ENCODE data around the gene WNK2.

DNA sequence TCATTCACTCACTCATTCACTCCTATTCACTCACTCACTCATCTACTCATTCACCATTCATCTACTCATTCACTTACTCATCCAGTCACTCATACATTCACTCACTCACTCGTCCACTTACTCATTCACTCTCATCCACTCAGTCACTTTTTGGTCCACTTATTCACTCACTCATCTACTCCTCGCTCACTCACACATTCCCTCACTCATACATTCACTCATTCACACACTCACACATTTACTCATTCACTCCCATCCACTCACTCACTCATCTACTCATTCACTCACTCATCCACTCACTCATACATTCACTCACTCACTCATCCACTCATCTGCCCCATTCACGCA, 27.7 kb downstream of the WNK2 start:
- TF ChIP-seq, protein P1, sequence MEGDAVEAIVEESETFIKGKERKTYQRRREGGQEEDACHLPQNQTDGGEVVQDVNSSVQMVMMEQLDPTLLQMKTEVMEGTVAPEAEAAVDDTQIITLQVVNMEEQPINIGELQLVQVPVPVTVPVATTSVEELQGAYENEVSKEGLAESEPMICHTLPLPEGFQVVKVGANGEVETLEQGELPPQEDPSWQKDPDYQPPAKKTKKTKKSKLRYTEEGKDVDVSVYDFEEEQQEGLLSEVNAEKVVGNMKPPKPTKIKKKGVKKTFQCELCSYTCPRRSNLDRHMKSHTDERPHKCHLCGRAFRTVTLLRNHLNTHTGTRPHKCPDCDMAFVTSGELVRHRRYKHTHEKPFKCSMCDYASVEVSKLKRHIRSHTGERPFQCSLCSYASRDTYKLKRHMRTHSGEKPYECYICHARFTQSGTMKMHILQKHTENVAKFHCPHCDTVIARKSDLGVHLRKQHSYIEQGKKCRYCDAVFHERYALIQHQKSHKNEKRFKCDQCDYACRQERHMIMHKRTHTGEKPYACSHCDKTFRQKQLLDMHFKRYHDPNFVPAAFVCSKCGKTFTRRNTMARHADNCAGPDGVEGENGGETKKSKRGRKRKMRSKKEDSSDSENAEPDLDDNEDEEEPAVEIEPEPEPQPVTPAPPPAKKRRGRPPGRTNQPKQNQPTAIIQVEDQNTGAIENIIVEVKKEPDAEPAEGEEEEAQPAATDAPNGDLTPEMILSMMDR (conservative IDR thresholded peaks at IDR 0.05 in 1 of 2, IDR thresholded peaks at IDR 0.05 in 1 of 2; ENCODE audit: extremely low read depth in 1 of 2, insufficient read depth in 1 of 2, low read depth in 1 of 2, low read length in 2 of 2), result no peak
- no peak for TF ChIP-seq EZH2 (IDR thresholded peaks at IDR 0.05; ENCODE audit: borderline replicate concordance, low read length)

Measured in mammary epithelial cell (primary cell).